ENCODE data around the gene NEU2. TPM values are rescaled to one million over a fixed set of nuclear protein-coding genes. Genes with fewer than 3 reads are reported as not detected.
"Not testable (repeated sequence)": the region's sequence is repeated elsewhere in the genome, so short reads cannot be mapped to it uniquely, and the experiment has no call there.

The NEU2 gene
- total RNA-seq, 2 donors from 2014 or later = not detected

DNA sequence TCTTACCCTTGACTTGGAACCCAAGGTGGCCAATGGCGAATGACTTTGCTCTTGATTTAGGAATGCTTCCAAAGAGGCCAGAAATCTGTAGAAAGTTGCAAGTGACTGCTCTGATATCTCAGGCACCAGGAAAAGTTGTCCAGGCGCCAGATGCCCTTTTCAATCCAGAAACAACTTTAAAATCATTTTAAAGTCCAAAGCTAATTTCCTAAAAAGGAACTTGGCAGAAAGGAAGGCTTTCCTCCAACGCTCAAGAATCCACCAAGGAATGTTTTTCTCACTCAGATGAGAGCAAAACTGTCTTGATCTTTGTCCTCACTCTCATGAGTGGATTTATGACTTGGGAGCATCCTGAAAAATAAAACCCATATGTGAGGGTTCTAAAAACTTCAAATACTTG lies 24.7 kb upstream of the NEU2 start:
- ATAC-seq (no peak), DNase-seq (no peak)
- intact Hi-C loops (cut with DNase I, micrococcal nuclease) = no loop called here

- intact Hi-C loops (cut with DNase I, micrococcal nuclease) = no loop called here
- ATAC-seq (no peak), DNase-seq (no peak)
Observed at GRCh38 chr2:233009661-233010060, 22.8 kb upstream of the NEU2 start.

DNA sequence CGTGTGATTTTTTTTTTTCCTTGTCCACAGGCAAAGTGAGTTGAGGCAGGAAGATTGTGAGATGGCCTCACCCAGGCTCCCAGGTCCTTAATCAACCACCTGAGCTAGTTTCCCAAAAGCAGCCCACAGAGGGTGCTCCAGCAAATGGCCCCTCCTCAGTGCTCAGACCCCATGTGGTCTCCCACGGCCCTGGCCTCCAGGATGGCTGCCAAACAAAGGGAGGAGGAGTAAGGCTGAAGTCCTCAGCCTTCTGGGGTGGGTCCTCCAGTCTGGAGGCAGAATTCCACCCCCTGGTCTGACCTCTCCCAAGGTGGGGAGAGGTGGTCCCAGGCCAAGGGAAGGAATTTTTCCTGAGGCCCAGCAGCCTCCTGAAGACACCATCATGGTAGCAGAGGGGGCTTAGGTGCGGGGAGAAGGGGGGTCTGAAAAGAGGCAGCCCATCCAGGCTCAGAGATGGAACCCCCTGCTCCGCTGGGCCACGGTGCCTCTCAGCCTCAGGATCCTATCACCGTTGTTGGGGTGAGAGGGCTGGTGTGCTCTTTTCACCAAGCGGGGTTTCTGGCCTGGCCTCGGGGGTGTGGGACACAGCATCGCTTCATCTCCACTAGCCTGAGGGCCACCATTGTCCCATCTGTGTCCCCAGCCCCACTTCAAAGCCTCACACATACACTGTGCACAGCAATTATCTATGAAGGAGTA lies 21.8 kb upstream of the NEU2 start:
- DNase-seq (no peak), ATAC-seq (no peak)
- intact Hi-C loops (cut with DNase I, micrococcal nuclease) = no loop called here

GRCh38 chr2:233011268-233011650 lies 21.2 kb upstream of the NEU2 start:
- ATAC-seq = no peak
- intact Hi-C loops (cut with DNase I, micrococcal nuclease) = no loop called here

GRCh38 chr2:233011702-233012131 lies 20.8 kb upstream of the NEU2 start:
- DNase-seq = no peak
- intact Hi-C loops (cut with DNase I, micrococcal nuclease) = no loop called here
- no peak for ATAC-seq

More at GRCh38 chr2:233011268-233011650, 21.2 kb upstream of the NEU2 start:
- no peak for DNase-seq

DNA sequence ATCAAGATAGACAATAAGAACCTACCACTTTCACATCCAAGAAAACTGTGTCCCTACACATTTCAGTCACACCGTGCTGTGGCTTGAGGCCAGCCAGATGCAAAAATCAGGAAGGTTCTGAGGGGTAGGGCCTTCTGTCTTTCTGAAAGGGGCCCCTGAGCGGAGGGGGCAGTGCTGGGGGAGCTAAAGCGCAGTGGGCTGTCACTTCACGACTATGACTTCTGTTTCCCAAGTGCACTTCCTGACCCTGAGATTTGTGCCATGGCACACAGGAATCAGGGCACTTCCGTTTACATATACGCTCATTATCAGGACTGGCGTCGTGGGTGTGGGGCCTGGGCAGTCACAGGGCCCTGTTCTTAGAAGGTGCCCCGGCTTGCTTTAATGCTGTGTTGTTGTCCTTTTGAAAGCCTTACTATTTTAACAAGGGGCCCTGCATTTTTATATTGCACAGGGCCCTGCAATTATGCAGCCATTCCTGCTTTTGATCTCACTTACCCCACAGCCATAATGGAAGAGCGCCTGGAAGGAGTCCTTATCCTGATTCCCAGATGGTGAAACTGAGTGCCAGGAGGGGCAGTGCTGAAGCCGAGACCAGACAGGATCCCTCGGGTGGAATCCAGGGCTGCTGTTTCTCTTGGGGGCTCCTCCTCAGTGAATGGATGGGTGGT lies 20.0 kb upstream of the NEU2 start:
- ATAC-seq (peak; percentile 87), DNase-seq (peak; percentile 69 to 71)
- intact Hi-C loops (cut with DNase I, micrococcal nuclease) = no loop called here

- peak; percentile 89 to 90 for DNase-seq
- peak; percentile 89 for ATAC-seq
- intact Hi-C loops (cut with DNase I, micrococcal nuclease) = no loop called here
Observed at GRCh38 chr2:233013027-233013461, 19.4 kb upstream of the NEU2 start, which contains the start of gene NGEF. TSS of gene NGEF (minus strand) at chr2:233013256. CDS start at chr2:232974890, 38,366 bp downstream.

GRCh38 chr2:233013650-233014049 lies 18.8 kb upstream of the NEU2 start:
- ATAC-seq (no peak), DNase-seq (no peak)
- intact Hi-C loops (cut with DNase I, micrococcal nuclease) = no loop called here

DNA sequence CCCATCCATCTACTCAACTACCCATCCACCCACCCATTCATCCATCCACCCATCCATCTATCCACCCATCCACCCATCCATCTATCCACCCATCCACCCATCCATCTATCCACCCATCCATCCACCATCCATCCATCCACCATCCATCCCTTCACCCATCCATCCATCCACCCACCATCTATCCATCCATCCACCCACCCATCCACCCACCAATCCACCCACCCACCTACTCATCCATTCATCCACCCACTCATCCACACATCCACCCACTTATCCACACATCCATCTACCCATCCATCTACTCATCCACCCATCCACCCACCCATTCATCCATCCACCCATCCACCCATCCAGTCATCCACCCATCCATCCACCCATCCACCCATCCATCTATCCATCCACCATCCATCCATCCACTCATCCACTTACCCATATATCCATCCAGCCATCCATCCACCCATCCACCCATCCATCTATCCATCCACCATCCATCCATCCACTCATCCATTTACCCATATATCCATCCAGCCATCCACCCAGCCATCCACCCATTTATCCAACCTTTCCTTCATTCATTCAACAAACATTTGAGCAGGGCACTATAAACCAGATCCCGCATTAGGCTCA lies 17.3 kb upstream of the NEU2 start:
- no peak for DNase-seq
- intact Hi-C loops (cut with DNase I, micrococcal nuclease) = no loop called here

GRCh38 chr2:233017947-233018346 lies 14.5 kb upstream of the NEU2 start:
- intact Hi-C loops (cut with DNase I, micrococcal nuclease) = no loop called here
- DNase-seq (no peak), ATAC-seq (peak; percentile 61)

More for the DNA sequence above, 17.3 kb upstream of the NEU2 start:
- ATAC-seq = no peak

DNA sequence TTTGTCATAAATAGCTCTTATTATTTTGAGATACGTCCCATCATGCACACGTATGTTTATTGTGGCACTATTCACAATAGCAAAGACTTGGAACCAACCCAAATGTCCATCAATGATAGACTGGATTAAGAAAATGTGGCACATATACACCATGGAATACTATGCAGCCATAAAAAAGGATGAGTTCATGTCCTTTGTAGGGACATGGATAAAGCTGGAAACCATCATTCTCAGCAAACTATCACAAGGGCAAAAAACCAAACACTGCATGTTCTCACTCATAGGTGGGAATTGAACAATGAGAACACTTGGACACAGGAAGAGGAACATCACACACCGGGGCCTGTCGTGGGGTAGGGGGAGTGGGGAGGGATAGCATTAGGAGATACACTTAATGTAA lies 12.9 kb upstream of the NEU2 start:
- DNase-seq; ATAC-seq; intact Hi-C loops (cut with DNase I, micrococcal nuclease): not testable (repeated sequence)

GRCh38 chr2:233020454-233020853 lies 12.0 kb upstream of the NEU2 start:
- intact Hi-C loops (cut with DNase I, micrococcal nuclease) = no loop called here
- no peak for DNase-seq
- peak; percentile 16 for ATAC-seq

DNA sequence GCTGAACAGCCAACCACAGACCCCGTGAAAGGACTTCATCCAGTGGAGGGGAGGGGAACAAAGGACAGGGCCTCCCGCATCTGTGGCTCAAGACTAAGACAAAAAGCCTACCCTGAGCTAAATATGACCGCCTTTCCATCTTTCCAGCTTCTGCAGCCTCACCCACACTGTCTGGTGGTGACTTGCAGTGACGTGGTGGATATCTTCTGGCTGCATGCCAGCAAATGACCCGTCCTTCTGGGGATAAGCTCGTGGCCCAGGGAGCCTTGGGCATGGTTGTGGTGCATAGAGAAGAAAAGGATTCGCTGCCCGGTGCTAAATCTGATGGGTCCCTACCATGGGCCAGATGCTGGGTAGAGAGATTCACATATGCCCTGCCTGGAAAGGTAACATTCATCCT lies 10.7 kb upstream of the NEU2 start:
- intact Hi-C loops (cut with DNase I, micrococcal nuclease) = no loop called here
- ATAC-seq = no peak
- no peak for DNase-seq

DNA sequence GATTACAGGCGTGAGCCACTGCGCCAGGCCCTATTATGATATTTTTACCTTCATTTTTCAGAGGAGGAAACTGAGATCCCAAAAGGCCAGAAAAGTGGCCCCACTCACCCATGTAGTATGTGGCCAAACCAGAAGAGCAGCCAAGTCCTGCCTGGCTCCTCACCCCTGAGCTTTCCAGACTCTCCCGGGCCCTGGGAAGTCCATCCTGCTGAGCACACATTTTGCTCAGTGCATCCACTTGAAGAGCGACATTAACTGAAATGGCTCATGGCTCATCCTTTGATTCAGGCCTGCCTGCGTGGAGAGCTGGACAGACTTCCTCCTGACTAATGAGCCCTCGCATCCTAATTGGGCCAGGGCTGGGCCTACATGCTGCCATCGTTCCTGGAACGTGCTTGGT lies 9.9 kb upstream of the NEU2 start:
- intact Hi-C loops (cut with DNase I, micrococcal nuclease) = no loop called here
- ATAC-seq = no peak
- DNase-seq = no peak

DNA sequence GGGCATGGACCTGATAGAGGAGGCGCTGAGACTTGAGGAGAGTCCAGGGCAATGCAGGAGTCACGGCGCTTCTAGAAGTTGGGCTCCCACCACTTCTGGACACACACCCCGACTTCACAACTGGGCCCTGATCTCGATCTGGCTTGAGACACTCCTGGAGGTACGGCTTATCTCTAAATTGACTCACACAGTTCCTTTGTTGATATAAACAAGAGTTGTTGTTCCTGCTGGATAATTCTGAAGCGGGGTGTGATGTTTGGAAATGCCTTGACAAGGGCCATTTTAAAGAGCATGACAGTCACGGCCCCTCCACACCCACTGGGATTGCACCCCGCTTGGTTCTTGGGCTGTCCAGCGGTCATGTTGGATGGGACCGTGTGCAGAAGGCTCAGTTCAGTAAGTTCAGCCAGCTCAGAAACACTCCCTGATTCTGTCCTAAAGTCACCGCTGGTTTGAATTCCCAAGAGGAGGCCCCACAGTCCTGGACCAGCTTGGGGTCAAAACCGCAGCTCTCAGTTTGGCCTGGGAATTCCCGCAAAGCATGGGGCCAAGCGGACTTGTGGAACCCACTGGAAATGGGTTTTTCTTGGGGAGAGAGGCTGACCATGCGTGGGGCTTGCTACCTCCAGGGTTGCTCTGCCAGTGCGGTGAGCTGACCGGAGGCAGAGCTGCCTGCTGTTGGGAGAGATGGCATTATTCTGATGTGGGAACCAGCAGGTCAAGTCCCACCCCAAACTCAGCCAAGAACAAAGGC lies 9.3 kb upstream of the NEU2 start:
- ATAC-seq (no peak), DNase-seq (no peak)
- intact Hi-C loops (cut with DNase I, micrococcal nuclease) = no loop called here

- intact Hi-C loops (cut with DNase I, micrococcal nuclease) = no loop called here
- DNase-seq (no peak), ATAC-seq (no peak)
Observed at GRCh38 chr2:233023761-233024410, 8.6 kb upstream of the NEU2 start.

DNA sequence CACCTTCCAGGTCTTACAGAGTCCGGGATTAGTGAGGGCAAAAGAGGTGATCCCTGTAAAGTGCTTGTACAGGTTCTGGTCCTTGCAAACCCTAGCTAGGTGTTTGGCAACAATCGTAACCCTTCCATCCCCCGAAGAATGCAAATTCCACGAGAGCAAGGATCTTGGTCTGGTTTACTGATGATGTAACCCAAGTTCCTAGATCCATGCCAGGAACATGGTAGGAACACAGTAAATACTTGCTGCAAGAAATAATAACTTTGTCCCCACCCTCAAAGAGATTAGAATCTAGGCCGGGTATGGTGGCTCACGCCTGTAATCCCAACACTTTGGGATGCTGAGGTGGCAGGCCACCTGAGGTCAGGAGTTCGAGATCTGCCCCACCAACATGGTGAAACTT lies 6.8 kb upstream of the NEU2 start:
- intact Hi-C loops (cut with DNase I, micrococcal nuclease) = no loop called here
- ATAC-seq (no peak), DNase-seq (no peak)

- DNase-seq (no peak), ATAC-seq (no peak)
- intact Hi-C loops (cut with DNase I, micrococcal nuclease) = no loop called here
Observed at GRCh38 chr2:233026198-233026813, 6.2 kb upstream of the NEU2 start.
